GM19328 (cell line): ENCODE results near the gene IRF4.

Experiments used
- ATAC-seq: cut with Tn5 transposase; IDR thresholded peaks from one replicate; pipeline ENCODE4 v1.9.1; 2021; ENCODE audit warnings: mild to moderate bottlenecking, moderate library complexity; ENCODE audit not compliant: unreplicated experiment

Gene IRF4

DNA sequence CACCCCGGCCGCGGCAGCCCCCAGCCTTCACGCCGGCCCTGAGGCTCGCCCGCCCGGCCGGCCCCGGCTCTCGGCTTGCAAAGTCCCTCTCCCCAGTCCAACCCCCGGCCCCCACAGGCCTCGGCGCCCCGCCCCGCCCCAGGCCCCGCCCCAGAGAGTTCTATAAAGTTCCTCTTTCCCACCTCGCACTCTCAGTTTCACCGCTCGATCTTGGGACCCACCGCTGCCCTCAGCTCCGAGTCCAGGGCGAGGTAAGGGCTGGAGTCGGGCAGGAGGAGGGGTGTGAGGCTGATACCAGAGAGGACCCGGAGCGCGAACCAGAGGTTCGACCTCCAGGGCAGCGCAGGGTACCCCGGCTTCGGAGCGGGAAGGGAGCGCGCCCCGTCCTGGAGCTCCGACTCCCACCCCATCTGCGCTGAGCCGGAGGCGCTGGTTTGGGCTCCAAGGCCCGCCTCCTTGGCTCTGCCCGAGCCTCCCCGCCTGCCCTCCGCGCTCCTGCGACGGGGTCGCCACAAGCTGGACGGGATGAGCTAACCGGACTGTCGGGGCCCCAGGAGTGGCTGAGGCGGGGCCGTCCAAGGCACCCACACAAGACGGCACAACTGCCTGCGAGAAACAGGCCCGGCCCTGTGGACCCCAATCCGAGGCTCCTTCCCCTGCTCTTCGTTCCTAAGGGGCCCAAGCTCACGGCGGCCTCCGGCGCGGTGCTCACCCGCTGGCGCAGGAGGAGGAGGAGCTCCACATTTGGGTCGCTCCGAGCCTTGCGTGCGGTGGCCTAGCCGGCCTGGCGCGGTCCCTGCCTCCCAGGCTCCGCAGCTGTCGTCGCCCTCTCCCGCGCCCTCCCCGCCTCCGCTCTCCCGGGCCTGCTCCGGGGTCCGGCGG is at the start of gene IRF4:
Gene IRF4, plus strand, starts transcription at position 194 of the 882 bp plus-strand sequence. CDS start 1,401 bp downstream, outside the sequence.
- peak; percentile 46 for ATAC-seq

DNA sequence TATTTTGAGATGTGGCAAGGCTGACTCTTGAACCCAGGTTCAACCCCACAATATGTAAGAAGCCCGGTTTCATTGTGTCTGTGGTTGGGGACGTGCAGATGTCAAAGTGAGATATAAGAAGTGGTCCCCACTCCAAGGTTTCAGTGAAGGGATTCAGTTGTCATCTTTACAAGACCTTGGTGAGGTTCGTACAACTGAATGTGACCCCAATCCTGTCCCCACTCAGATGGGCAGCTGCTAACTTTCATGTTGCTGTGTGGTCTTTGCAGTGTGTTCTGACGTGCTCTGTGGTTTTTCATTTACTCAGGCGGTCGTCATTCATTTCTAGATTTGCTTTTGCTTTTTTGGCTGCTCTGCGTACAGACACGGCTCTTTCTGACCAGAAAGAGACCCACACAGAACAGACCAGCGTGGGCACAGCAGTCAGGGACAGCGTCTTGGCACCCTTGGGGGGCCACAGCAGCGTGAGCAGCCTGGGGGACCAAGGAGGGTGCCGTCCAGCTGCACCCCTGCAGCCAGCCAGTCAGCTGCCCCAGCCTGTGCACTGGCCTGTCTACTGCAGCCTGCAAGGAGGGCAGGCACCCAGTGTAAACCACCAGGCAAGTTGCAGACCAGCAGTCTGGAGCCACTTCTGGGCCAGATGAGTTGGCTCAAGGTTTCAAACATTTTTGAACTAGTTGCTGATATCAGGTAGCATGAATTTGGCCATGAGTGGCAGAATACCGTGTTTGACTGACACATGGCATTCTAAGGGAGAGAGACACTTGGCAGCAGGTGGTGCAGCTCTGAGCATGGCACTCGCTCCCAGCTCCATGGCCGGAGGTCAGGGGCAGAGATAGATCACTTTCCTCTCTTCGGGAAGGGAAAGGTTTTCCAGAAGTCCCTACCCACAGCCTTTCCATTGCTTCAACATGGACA is 49.4 kb upstream of the IRF4 start:
- ATAC-seq, result peak; percentile 41

DNA sequence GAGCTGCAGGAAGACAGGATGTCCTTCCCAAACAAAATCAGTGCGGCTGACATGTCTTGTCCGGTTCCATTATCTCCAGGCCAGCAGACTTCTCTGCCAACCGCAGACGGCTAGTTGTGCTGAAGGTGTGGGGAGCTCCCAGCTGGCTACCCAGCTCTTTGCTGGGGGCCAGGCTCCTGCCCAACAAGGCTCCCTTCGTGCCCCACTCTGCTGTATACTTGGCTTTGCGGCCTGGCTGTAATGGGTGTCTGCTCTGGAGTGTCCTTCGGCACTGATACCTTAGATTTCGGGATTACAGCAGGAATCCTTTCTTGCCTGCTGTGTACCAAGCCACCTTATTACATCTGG is 48.7 kb upstream of the IRF4 start:
- ATAC-seq, result no peak

DNA sequence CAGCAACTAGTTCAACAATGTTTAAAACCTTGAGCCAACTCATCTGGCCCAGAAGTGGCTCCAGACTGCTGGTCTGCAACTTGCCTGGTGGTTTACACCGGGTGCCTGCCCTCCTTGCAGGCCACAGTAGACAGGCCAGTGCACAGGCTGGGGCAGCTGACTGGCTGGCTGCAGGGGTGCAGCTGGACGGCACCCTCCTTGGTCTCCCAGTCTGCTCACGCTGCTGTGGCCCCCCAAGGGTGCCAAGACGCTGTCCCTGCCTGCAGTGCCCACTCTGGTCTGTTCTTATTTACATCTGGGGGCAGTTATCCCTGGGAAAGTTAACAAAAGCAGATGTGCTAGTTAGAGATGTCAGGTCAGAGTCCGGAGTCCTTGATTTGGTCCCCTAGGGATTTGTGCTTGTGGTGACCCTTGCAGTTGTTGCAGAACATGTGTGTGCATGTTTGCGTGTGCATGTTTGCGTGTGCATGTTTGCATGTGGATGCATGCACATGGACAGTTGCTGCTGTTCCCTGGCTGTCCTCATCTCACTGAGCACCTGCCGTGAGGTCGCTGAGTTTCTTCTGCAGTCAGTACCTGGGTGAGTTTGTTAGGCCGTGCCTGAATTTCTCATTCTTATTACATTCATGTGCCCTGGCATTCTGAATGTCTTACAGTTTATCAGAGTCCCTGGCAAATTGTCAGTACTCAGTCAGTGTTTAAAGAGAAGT is 48.2 kb upstream of the IRF4 start:
- ATAC-seq, result no peak

DNA sequence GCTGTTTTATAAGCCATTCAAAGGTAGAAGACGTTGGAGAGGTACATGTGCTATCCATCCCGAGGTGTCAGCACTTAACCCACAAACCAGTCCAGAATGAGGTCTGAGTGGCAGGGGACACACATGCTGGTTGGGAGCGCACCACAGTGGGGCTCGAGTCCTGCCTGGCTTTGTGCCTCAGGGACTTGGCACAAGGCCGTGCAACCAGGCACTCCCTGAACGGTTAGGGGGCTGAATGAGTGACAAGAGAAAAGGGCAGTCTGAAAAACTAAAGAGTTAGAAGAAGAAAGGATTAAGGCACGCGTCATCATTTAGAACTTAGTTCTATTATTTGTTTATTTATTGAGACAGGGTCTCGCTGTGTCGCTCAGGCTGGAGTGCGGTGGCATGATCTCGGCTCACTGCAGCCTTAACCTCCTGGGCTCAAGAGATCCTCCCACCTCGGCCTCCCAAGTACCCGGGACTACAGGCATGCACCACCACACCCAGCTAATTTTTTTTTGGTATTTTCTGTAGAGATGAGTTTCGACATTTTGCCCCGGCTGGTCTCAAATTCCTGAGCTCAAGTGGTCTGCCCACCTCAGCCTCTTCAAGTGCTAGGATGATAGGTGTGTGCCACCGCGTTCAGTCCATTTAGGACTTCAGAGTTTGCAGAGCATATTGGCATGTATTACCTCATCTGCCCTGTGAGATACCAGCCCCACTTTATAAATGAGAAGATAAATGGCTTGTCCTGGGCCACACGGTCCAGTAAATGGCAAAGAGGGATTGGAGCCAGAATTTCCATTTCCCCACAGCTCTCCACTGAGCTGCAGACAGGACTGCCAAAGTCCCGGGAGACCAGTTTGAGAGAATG is 47.4 kb upstream of the IRF4 start:
- no peak for ATAC-seq

DNA sequence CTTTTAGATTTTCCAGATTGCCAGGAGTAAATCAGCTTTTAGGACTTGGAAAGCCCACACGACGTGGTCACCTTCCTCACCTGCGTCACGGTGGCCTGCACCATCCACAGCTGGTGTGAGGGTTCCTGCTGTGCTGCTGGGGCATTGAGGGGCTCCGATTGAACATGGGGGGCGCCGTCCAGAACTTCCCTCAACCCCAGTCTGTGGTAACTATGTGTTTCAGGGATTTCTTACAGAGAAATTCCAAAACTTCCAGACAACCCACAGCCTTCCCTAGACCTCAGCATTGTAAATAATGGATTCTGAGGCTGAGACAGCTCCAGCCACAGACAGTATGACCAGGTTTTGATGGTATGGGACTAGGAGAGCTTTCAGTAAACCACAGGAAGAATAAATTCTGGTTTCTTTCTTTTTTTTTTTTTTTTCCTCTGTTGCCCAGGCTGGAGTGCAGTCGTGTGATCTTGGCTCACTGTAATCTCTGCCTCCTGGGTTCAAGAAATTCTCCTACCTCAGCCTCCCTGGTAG is 46.7 kb upstream of the IRF4 start:
- ATAC-seq, result no peak

DNA sequence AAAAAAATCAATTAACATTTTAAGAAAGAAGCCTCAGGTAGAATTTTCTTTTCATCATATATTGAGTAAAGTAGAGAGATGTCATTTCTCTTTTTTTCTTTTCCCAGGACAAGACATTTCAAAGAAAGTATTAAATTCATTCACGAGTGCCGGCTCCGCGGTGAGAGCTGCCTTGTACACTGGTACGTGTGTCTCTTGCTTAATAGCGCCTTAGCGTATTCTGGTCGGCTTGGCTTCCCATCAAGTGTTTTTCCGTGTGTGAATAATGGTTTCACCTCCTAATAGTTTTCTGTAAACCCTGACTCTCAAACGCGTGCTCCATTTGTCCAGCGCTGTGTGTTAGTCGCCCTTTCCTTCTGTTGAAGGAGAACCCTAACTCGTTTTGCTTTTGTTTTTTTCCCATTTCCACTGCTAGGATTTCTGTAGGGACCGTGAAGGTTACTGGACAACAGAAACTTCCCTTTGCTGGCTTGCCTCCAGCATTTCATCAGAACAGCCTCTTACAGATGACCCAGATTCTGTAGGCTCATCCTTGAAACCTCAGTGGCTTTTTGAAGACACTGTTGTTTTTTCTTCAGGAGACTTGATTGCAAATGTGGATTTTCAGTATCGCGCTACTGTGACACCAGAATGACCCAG is 45.7 kb upstream of the IRF4 start:
- no peak for ATAC-seq

DNA sequence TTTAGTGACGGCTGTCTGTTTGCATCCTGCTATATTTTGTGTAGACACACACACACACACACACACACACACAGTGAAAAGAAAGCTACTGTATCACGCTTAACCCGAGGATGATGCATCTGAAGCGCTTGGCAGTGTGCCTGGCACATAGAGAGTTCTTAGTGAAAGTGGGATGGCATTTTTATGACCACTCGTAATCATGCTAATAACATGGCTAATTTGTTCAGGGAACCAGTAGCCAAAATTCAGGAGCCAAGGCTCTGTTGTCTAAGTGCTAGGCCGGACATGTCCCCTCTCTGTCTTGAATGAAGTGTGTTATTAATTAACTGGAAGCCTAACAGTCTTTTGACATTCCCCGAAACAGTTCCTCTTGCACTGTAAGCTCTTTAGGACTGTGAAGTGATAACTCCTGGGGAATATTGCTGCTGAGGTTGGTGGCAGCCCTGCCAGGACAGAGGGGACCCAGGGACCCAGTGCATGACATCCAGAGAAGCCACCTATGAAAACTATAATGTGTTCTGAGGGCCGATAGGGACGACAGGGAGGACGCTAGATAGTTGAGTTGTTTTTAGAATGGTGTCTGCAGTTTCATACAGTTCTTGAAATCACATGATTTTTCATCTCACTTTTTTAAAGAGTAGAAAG is 45.0 kb upstream of the IRF4 start:
- ATAC-seq, result no peak

DNA sequence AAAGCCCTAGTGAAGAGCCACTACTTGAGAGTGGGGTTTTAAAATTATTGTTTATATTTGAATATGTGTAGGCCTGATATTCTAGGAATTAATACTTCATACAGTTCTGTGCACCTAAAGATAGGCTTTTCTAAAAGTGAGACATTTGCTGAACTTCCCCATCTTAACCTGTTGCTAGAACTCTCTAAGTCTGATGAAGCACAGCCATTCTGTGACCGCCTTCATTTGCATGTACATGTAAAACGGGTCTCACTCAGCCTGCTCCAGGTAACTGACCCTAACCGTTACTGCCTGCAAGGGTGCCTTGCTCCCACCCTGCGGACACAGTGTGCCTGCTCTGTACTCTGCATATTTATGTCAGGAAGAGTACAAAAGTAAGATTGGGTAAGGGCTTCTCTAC is 44.3 kb upstream of the IRF4 start:
- peak; percentile 71 for ATAC-seq

DNA sequence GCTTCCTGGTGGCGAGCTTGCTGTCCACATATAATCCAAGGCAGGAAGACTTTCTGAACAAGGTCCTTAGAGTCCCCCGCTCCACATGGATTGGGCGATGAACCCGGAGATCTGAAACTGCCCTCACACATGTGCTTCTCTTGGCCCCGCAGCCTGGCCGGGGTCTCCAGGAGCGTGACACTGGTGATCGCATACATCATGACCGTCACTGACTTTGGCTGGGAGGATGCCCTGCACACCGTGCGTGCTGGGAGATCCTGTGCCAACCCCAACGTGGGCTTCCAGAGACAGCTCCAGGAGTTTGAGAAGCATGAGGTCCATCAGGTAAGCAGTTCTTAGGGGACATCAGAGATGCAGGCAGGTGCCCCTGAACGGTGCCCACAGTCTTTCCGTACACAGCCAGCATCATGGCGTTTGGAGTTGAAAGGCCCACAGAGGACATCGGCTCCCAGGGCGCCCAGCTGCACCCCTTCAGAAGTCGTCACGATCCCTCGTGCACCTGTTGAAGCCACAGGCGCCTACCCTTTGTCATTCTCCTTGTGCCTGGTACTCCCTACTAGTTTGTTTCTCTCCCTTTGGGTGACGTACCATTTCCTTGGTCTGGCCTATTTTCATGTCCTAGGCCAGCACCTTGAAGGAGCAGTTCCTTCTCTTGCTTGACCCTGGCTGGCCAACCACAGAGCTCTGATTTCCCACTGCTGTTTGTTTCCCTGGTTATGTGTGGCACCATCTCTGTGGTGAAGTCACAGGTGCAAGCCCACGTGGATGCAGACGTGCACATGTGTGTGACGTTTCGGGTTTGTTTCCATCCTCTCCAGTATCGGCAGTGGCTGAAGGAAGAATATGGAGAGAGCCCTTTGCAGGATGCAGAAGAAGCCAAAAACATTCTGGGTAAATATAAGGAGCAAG is 43.3 kb upstream of the IRF4 start:
- no peak for ATAC-seq

DNA sequence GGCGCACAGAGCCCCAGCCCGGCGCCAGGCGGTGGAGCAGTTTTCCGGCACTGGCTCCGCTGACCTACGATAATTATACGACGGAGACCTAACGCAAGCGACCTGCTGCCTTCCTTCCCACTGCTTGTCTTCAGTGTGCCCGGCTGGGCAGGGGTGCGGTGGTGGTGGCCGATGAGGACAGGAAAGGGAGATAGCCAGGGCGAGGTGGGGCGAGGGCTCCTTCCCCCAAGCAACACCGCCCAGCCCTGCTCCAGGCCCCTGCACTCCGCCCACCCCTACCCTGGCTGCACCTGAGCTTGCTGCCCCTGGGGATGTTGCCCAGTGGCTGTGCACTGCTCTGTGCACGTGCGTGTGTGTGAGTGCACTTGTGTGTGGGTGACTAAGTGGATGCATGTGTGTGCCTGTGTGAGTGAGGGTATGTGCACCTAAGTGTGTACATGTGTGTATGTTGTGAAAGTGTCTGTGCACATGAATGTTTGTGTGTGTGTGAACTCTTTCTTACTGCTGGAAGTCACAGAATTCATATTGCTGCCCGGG is 42.6 kb upstream of the IRF4 start:
- no peak for ATAC-seq

DNA sequence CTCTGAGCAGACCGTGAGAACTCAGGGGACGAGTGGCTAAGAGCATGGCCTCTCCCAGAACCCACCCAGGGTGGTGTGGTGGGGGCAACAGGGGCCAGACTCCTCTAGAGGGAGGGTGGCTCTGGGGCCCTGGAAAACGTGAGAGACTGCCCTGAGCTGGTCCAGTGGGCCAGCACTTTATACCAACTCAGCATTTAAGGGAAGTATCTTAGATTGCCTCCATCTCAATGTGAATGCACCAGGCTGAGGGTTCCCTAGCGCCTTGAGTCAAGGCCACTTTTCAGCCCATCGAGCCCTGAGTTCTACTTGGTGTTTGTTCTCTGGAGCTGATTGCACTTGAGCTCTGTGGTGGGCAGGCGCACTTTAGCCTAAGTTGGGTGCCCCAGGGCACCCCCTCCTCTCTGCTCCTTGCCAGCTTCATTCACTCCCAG is 42.0 kb upstream of the IRF4 start:
- no peak for ATAC-seq

DNA sequence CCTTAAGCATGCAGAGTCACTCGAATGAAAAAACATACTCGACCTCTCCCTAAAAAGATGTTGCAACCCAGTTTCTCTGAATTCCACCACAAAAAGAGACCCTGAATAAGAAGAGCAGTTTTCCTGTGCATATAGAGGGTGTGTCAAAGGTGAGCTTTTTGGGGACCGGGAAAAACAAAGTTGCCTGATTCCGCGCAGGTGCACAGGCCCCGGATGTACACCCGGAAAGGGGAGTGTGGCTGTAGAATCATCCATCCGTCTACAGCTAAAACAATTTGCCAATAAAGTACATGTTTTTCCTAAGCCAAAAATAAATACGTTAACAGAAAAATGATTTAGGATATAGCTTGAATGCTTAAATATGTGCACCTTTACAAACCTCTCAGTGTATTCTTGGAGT is 41.2 kb upstream of the IRF4 start:
- no peak for ATAC-seq

DNA sequence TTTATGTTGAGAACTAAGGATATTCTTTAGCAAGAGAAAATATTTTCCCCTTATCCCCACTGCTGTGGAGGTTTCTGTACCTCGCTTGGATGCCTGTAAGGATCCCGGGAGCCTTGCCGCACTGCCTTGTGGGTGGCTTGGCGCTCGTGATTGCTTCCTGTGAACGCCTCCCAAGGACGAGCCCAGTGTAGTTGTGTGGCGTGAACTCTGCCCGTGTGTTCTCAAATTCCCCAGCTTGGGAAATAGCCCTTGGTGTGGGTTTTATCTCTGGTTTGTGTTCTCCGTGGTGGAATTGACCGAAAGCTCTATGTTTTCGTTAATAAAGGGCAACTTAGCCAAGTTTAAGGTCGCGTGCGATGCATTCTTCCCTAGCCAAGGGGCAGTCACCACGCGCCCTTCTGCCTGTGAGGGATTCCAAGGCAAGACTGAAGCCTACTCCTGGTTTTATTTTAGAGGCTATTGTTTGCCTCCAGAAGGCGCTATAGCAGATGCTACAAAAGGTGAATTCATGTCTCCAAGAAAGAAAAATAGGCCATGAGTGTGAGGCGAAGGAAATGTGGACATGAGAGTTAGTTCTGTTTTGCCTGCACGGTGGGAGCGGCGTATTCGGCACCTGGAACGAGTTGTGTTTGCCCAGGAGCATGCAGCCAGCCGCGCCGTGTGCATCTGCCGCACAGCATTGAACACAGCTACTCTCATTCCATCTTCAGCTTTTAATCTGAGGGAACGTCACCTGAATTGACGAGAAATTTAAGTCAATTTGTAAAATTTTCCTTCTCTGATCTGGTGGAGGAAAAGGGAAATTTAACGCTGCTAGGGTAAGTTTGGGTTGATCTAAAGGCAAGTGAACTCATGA is 40.3 kb upstream of the IRF4 start:
- ATAC-seq, result no peak

DNA sequence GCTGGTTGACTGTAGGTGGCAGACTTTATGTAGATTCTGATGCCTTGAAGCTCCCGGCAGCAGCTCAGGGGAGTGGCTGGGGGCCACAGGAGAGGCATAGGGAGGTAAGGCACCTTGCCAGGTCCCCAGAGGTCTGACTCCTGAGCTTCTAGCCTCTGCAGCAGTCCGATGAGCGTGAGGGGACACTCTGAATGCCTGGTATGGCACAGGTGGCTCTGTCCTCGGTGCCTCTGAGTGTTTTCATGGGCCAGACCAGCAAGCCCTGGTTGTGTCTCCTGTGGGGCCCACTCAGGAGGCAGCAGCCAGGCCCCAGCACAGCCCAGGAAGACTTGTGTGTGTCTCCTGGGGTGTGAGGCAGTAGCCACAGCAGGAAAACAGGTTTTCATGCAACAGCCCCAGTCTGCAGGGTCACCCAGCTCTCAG is 39.7 kb upstream of the IRF4 start:
- no peak for ATAC-seq

DNA sequence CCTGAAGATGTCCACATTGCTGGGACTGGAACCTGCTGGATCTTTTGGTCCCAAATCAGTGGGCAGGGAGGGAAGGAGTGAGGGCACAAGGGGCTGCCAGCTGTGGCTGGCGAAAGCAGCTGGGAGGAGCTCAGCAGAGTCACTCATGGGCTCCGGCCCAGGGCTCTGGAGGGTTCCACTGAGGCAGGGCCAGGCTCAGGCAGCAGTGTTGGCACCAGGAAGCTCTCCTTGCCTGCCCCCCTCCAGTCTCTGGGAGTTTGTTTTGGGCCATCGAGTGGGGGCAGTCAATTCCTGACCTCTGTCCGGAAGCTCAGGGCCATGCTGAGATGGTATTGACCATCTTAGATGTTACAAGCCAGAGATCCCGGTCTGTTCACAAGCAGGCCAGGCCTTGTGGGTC is 39.1 kb upstream of the IRF4 start:
- ATAC-seq, result no peak
